Activated CD8-positive, alpha-beta memory T cell treated with anti-CD3 and anti-CD28 coated beads for 36 hours (primary cell): ENCODE data around the gene FAM210A. TPM values are rescaled to one million over a fixed set of nuclear protein-coding genes. Genes with fewer than 3 reads are reported as not detected.

ENCODE experiments used
- CTCF ChIA-PET: fragments of 350-600 bp; sonication (Branson Sonifier 250); formaldehyde crosslinking; loops from one replicate; lab custom pipeline; 2021; ENCODE audit warnings: antibody characterized with exemption; lab: Charles Lee
- POLR2A ChIA-PET: fragments of 350-600 bp; sonication (Branson Sonifier 250); formaldehyde crosslinking; loops from one replicate; lab custom pipeline; 2021; ENCODE audit warnings: antibody characterized with exemption; lab: Charles Lee
- total RNA-seq, 2 experiments: library from RNA; stranded (reverse); gene quantifications; one replicate each; pipeline ENCODE4 v1.2.3, GENCODE V29; 2021

Gene FAM210A
- total RNA-seq, 2 experiments from 2014 or later: 51.6 to 53.9 TPM

DNA sequence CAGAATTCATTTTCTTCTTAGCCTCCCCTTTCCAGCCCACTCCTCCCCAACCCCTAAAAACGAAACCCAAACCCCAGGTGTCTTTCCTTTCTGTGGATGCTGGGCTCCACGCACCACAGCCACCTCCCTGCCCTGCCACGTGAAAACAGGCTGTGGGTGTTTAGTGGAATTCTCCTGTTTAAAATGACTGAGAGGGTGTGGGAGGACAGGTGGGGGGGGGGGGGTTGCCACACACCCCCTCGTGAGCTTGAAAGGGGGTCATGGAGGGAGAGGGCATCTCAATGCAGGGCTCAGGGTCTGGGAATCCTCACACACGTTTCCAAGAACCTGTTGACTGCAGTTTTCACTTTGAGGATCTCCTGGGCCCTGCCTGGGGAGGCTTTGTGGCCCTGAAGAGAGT is 110.3 kb downstream of the FAM210A start:
- POLR2A ChIA-PET: interaction anchor here (1.3 to 7.5 kb wide), 3 partner anchors 39 to 54 kb away, joined by 4 to 87 read pairs (median 28); no protein-coding TSS in a partner anchor
- CTCF ChIA-PET: interaction anchor here (1.3 to 6.4 kb wide), 3 partner anchors 37 to 53 kb away, joined by 4 to 53 read pairs (median 5); no protein-coding TSS in a partner anchor

DNA sequence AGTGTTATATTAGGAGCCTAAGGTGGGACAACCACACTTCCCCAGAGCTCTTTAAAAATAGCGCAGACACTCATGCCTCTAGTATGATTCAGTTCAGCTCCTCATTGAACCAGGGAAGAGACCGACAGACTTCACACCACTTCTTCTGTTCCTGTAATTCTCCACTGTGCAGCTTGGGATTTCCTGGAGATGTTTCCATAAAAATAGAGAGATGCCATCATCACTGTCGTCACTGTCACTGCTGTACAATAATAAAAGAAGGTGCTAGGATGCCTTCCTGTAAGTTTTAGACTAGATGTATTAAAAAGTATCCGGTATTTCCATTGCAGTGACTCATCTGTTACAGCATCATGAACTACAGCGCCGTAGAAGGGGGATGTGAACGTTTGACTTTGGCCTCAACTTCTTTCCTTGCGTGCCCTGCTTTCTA is 110.9 kb downstream of the FAM210A start:
- ChIA-PET POLR2A (interaction anchor here (0.6 to 7.5 kb wide), 5 partner anchors 27 to 53 kb away, joined by 3 to 87 read pairs (median 5); no protein-coding TSS in a partner anchor), CTCF (interaction anchor here (1.0 to 6.4 kb wide), 3 partner anchors 36 to 47 kb away, joined by 3 to 53 read pairs (median 4); no protein-coding TSS in a partner anchor)

DNA sequence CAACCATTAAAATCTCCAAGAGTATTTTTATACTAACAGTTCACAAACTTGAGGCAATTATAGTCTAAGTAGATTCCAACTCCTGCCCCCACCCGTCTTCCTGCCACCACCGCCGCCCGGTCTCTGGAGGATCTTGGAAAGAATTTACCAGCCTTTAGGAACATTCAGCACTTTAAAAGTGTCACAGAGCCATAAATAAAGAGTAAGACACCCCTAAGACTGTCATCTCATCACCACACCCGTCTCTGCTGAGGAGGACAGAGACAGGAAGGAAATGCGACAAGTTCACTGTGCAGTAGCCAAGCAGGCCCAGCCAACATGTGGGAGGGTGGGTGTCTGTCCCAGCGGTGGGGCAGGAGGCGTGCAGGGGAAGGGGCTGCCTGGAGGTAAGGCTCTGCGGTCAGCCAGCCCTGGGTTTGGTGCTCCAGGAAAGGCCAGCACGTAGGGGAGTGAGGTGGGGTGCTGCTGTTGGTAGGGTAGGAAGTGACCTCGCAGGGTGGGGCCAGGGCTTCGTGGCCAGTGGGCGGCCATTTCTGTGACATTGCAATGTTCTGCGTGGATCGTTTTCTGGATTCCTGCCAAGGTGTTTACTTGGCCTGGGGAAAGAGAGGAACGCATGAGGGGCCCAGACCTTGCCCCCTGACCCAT is 111.6 kb downstream of the FAM210A start:
- ChIA-PET POLR2A (interaction anchor here (0.6 to 7.5 kb wide), 6 partner anchors 27 to 239 kb away, joined by 3 to 87 read pairs (median 4); no protein-coding TSS in a partner anchor), CTCF (interaction anchor here (1.0 to 6.4 kb wide), 4 partner anchors 15 to 47 kb away, joined by 3 to 53 read pairs (median 4); no protein-coding TSS in a partner anchor)

DNA sequence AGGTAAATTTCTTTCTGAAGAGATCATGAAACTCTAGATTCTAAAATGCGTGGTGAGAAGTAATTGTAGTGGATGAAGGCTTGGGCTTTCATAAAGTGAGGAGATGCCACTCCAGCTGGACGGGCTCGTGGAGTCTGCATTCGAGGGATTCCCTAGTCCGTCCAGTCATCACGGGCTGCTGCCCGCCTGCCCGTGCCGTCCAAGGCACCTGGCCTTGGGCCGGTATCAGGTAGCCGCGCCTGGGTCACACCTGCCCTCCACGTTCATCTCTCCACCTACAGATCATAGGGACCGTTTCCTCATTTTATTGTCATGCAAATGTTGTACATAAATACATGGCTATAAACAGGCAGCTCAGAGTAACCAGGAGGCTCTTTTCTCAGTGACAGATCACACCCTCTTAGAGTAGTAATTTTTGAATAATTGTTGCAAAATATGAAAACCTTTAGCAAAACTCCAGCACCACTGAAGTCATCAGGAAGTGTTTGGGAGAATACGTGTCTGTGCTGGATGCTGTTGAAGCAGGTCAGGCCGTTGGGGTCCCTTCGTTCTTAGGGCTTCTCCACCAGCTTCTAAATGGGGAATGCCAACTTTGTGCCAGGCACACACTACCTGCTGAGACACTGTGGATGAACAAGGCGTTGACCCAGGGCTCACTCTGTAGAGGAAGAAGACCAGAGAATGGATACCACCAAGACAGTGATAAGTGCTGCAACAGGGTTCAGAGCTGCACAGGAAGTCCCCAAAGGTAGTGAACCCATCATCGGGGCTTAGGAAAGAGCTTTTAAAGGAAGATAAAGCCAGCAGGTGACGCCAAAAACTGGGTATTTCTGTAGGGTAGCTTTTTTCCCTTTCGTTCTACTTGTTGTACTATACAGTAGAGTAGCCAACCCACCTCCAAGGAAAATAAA is 112.5 kb downstream of the FAM210A start:
- CTCF ChIA-PET: interaction anchor here (1.2 to 6.4 kb wide), 5 partner anchors 16 to 56 kb away, joined by 4 to 53 read pairs (median 19); no protein-coding TSS in a partner anchor
- POLR2A ChIA-PET: interaction anchor here (0.6 to 7.5 kb wide), 10 partner anchors 26 to 730 kb away, joined by 3 to 87 read pairs (median 4); partner anchors contain the start of genes FAM210A, PTPN2 and RNMT

Other genes starting within 250 kb of the FAM210A start
- 10 to 100 TPM; 54.0 to 57.4 TPM for gene RNMT, start 115 bp upstream of the FAM210A start, total RNA-seq
- not detected for gene MC5R, start 97.6 kb upstream of the FAM210A start, total RNA-seq
- not detected for gene MC2R, start 189.0 kb upstream of the FAM210A start, total RNA-seq